HL-60 (cell line): Measurements from ENCODE around the gene ANKRD36.
"Not testable (repeated sequence)": the region's sequence is repeated elsewhere in the genome, so short reads cannot be mapped to it uniquely, and the experiment has no call there.

Experiments used
- CTCF ChIP-seq: IDR thresholded peaks from one replicate; pipeline ENCODE4 v1.5.1; 2011; ENCODE audit warnings: low read length, control low read depth, inconsistent platforms; ENCODE audit not compliant: insufficient read depth
- GABPA ChIP-seq: IDR thresholded peaks from 2 replicates; pipeline ENCODE4 v1.6.1; 2012; ENCODE audit warnings: low read depth
- POLR2AphosphoS5 ChIP-seq: IDR thresholded peaks from 2 replicates; pipeline ENCODE4 v1.6.1; 2012; ENCODE audit warnings: low read depth

- not testable (repeated sequence) for TF ChIP-seq CTCF, POLR2AphosphoS5, GABPA
Observed at GRCh38 chr2:97082206-97082605, 30.7 kb upstream of the ANKRD36 start.
